HT-29 (cell line): ENCODE data around the gene DCUN1D3. TPM values are rescaled to one million over a fixed set of nuclear protein-coding genes. Genes with fewer than 3 reads are reported as not detected.
"Not testable (repeated sequence)": the region's sequence is repeated elsewhere in the genome, so short reads cannot be mapped to it uniquely, and the experiment has no call there.

ENCODE experiments used
- DNase-seq: peaks from one replicate; pipeline ENCODE4 v3.0.0-alpha.2; 2015; ENCODE audit warnings: low spot score
- total RNA-seq: library from RNA; depleted of rRNA; stranded (reverse); fragments of >200 nt; shearing (Covaris generic); gene quantifications from 2 replicates; pipeline ENCODE4 v1.2.3, GENCODE V29; 2014; rRNA removed

Gene DCUN1D3, protein sequence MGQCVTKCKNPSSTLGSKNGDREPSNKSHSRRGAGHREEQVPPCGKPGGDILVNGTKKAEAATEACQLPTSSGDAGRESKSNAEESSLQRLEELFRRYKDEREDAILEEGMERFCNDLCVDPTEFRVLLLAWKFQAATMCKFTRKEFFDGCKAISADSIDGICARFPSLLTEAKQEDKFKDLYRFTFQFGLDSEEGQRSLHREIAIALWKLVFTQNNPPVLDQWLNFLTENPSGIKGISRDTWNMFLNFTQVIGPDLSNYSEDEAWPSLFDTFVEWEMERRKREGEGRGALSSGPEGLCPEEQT
- total RNA-seq = 8.8 and 8.9 TPM in 2 replicates

DNA sequence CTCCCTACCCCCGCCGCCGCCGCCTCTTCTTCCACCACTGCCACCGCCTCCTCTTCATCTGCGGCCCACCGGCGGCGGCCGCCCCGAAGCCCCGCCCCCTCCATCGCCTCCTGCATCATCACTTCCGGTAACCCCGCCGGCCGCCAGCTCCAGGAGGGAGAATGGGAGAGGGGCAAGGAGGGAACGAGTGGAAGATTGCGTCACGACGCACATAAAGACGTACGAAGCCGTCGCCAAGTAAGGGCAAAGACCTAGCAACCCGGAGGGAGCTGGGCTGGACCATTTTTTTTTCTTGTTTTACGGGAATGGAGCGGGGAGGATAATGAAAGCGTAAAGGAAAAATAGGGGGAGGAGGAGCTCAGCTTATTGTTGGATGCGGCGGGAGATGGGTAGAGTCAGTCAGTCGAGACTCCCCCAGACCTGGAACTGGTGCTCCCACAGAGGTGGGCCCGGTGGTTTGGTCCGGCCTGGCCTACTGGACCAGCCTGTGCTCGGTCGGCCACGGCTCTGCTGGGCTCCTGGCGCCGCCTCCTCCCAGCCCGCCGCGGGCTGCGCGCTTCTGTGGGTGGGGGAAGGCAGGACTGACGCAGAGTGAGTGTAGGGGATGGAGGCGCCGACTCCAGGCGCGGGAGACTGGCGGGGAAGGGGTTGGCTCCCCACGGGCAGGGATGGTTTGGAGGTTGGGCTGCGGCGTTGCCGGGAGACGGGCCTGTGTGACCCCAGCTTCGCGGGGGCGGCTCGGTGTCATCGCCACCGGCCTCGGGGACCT is at the start of gene DCUN1D3, which contains the start of gene LYRM1:
DCUN1D3 (minus strand) TSS at position 60 of the 769 bp plus-strand sequence. CDS start 37,820 bp downstream, outside the sequence.
LYRM1 (plus strand) TSS at position 473 of the 769 bp plus-strand sequence. CDS start 14,785 bp downstream, outside the sequence.
- DNase-seq = peak; percentile 96

DNA sequence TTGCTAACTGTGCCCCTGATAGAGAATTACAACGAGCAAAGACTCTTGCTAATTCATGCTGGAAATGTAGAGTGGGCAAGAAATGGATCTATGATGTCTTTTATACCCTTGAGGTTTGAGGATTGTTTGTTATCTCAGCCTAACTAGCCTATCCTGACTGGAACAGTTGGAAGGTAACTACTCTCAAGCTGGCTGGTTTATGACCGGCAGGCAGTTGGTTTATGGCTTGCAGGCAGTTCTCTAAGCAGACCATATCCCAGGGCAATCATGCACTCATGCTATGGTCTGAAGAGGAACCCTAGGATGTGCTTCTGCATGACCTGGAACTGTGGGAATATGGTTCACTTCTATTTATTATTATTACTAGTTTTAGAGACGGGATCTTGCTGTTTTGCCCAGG is 49.5 kb upstream of the DCUN1D3 start:
- DNase-seq = no peak

DNA sequence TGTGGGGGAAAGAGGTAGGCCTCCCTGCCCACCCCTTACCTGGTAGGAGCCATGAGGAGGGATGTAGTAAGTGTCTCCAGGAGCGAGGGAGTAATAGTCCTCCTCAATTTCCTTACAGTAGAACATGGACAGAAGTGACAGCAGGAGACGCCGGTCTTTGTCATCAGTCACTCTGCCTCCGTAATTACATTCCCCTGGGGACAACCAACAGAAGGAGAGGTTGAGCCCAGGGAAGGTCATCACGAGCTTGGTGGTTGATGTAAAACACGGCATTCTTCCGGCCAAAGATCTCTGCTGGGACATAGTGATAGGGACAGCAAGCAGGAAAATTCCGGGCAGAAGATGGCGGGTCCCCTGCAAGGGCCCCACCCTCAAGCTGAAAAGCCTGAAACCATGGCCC is 48.3 kb upstream of the DCUN1D3 start:
- DNase-seq = no peak

DNA sequence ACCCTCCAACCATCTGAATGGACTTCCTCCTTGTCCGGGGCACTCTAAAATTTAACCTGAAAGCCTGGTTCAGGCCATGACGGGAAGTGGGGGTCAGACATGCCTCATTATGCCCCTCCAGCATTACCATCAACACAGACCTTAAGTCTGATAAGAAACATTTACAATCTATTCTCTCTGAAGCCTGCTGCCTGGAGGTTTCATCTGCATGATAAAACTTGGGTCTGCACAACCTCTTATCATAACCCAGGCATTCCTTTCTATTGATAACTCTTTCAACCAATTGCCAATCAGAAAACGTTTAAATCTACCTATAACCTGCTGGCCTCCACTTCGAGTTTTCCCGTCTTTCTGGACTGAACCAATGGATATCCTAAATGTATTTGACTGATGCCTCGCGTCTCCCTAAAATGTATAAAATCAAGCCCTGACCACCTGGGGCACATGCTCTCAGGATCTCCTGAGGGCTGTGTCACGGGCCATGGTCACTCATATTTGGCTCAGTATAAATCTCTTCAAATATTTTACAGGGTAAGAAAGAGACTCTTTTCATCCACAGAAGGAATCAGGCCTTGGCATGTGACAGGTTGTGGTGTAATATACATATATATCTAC is 46.0 kb upstream of the DCUN1D3 start:
- no peak for DNase-seq

DNA sequence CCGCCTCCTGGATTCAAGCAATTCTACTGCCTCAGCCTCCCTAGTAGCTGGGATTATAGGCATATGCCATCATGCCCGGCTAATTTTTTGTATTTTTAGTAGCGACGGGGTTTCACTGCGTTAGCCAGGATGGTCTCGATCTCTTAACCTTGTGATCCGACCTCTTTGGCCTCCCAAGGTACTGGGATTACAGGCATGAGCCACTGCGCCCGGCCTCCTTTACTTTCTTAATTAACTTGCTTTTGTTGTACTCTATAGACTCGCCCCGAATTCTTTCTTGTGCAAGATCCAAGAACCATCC is 45.4 kb upstream of the DCUN1D3 start:
- not testable (repeated sequence) for DNase-seq

DNA sequence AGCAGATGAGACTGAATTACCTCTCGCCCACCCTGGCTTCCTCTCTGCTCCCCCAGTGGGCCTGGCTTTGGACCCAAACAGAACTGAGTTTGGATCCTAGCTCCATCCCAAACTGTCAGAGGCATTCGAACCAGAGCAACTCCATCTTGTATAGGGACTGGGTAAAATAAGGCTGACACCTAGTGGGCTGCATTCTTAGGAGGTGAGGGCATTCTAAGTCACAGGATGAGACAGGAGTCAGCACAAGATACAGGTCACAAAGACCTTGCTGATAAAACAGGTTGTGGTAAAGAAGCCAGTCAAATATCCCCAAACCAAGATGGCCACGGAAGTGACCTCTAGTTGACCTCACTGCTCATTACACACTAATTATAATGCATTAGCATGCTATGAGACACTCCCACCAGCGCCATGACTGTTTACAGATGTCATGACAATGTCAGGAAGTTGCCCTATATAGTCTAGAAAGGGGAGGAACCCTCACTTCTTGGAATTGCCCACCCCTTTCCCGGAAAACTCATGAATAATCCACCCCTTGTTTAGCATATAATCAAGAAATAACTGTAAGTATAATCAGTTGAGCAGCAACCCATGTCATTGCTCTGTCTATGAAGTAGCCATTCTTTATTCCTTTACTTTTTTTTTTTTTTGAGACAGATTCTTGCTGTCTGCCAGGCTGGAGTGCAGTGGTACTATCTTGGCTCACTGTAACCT is 44.9 kb upstream of the DCUN1D3 start:
- no peak for DNase-seq

DNA sequence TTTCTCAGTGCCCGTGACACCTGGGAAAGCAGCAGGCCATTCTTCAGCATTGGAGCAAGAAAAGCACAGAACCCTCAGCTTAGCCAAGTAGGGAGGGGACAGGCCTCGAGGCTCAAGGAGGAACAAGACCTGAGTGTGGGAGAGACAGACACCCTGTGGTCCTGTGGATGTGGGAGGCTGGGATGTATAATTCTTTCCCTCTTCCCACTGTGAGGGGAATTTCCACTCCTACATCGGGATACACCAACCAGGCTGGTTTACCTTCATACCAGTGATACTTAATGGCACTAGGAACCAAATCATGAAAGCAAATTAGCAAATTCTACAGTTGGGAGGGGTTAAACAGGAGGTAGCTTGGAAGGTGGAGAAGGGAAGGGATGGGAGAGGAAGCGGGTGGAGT is 42.1 kb upstream of the DCUN1D3 start:
- DNase-seq = no peak

DNA sequence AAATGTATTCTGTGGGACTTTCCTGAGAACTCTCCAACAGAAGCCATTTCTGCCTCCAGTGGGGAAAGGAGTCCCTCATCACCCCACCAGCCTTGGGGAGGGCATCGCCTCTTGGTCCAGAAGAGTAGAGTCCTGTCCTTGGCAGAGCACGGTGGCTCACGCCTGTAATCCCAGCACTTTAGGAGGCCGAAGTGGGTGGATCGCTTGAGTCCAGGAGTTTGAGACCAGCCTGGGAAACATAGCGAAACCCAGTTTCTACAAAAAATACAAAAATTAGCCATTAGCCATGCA is 41.4 kb upstream of the DCUN1D3 start:
- no peak for DNase-seq

DNA sequence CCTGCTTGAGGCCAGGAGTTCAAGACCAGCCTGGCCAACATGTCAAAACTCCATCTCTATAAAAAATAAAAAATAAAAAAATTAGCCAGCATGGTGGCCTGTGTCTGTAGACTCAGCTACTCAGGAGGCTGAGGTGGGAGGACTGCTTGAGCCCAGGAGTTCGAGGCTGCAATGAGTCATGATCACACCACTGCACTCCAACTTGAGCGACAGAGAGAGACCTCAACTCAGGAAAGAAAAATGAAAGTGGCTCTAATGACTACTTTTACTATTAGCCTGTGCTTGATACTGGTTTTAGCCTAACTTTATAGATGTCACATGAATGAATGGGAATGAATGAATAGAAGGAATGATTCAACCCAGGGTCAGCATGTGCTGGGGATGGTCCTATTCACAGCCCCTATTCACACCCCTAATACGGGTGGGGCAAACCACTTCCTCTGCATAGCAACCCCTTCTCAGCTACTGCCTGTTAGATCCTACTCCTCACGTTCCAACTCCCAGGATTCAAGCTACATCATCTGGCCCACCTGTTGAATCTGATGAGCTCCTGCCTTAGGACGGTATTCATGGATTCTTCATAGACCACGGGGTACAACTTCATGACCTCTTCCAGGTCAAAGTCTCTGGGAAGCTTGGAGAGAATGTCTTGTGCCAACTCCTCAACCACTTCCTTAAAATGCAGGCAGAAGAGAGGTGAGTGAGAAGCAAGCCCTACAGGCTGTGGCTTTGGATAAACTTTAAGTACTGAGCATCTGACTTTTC is 40.9 kb upstream of the DCUN1D3 start:
- no peak for DNase-seq

DNA sequence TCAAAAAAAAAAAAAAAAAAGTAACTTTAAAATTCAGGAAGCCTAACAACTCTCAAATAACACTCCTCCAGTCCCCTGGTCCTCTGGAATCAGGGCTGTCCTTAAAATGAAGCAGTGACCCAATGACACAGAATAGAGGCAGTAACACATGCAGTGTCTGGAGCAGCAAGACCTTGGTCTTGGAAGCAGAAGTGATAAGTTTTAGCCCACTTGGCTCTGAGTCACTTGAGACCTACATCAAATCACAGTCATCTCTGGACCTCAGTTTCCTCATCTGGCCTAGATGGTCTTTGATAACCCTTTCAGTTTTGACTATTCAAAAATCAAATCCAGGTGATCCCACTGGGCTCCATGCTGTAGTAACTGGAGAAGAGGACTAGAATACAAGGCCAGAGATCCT is 39.5 kb upstream of the DCUN1D3 start:
- no peak for DNase-seq

DNA sequence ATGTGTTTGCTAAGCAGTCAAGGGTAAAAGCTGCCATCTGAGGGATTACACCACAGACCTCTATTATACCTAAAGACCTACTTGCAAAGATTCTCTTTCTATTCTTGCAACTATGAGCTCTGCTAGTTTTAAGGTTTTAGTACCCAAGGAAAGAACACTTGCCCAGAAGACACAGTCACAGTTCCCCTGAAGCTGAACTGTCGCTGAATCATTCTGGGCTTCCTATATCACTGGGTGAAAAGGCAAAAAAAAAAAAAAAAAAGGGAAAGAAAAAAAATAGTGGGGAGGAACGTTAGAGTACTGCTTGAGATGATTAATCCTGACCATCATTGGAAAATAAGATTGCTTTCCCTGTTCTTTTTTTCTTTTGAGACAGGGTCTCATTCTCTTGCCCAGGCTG is 38.3 kb upstream of the DCUN1D3 start:
- no peak for DNase-seq

DNA sequence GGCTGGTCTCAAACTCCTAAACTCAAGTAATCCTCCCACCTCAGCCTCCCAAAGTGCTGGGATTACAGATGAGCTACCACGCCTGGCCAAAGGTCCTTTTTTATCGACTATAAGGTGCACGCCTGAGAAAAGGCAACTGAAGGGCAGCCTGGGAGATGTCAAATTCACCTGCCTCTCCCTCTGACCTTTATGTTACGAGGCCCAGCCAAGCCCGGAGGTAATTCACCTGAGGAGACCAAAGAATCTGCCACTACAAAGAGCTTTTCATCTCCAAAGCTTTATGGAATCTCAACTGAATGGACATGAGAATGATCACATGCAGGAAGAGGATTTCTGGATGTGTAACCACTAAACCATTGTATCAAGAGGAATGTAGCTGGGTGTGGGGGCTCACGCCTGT is 37.6 kb upstream of the DCUN1D3 start:
- DNase-seq = no peak

DNA sequence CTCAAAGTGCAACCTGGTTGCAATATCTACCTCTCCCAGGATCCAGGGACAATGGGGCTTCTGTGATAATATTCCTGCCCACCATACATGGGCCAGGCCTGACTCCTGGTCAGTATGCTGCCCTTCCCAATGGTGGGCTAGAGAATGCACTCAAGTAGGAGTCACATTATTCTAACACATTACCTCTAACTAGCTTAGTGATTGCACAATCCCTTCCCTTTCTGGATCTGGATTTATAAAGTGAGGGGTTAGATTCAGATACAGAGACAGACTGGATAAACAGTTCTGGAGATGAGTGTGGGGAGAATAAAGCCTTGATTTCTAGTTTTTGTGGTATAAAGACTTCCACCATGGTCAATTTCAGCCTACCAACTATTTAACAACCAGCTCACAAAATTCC is 33.4 kb upstream of the DCUN1D3 start:
- no peak for DNase-seq

DNA sequence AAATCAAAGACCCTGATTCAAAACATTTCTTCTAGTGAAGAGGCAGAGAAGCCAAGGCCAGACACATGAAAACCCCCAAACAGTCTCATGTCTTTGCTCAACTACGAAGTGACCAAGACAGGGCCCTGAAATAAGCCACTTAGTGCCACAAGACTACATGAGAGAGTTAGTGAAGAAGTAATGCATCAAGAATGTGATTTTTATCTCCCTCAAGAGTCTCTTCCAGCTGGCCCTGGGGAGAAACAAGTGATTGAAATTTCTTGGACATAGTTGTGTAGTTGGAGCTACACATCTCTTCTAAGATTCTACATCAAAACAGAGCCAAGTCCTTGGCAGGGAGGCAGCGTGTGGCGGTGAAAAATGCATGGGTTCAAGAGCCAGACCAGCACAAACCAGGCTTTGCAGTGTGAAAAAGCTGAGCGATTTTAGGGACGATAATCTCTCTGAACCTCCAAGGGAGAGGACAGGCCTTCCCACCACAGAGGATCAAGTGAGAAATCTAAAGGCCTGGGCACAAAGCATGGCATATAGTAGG is 31.0 kb upstream of the DCUN1D3 start:
- no peak for DNase-seq

DNA sequence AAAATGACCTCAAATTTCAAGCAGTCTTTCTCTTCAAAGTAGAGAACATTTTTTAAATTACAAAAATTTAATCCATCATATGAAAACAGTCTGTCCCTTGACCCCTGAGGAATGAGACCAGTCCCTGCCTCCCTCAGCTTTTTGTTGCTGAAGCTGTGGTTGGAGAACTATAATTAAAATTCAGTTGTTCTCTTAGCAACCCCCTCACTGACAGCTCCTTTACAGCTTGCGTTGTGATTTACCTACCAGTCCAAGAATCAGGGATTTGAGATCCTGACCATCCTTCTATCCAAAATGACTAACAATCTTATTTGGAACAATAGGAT is 30.2 kb upstream of the DCUN1D3 start:
- no peak for DNase-seq

DNA sequence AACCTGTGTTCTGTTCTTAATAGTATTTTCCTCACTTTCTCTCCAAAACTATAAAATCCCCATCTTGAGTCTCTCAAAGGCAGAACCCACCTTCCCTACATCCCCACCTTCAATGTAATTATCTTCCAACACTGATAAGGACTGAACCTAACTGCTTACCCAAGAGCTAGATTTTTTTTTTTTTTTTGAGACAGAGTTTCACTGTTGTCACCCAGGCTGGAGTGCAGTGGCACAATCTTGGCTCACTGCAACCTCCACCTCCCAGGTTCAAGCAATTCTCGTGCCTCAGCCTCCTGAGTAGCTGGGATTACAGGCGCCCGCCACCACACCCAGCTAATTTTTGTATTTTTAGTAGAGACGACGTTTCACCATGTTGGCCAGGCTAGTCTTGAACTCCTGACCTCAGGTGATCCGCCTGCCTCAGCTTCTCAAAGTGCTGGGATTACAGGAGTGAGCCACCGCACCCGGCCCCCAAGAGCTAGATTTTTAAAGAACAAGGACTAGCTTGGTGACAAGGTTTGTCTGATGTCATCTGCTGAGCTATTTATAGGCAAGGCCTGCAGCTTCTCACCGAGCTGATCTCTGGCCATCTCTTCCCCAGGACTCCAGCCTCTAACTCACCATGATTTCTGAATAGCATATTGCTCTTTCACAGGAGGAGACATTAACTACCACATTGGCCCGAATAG is 29.7 kb upstream of the DCUN1D3 start:
- DNase-seq = not testable (repeated sequence)

DNA sequence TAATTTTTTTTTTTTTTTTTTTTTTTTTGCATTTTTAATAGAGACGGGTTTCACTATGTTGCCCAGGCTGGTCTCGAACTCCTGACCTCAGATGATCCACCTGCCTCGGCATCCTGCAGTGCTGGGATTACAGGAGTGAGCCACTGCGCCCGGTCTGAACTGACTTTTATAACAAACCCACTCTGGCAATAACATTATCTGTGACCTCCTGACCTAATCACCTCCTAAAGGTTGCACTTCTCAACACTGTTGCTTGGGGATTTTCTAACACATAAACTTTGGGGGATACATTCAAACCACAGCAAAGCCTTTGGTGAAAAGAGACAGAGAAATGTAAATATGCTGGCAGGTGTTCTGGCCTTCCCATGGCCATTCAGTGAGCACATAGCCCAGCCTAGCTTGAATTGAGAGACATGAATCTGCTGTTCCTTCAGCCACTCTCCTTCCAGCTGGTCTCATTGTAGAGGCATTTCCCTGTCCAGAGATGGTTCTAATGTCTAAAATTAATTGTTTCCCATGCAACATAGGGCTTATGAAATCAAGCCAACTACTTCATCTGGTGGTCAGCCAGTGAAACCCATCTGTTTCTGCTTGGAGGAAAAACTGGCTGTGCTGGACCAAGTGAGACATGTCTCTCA is 28.7 kb upstream of the DCUN1D3 start:
- DNase-seq = no peak

DNA sequence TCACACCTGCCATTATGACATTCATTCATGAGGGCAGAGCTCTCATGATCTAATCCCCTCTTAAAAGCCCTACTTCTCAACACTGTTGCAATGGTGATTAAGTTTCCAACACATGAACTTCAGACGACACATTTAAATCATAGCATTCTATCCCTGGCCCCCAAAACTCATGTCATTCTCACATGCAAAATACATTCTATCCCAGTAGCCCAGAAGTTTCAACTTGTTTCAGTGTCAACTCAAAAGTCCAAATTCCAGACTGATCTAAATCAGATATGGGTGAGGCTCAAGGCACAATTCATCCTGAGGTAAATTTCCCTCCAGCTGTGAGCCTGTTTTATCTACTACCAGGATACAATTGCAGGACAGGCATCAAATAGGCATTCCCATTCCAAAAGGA is 25.6 kb upstream of the DCUN1D3 start:
- no peak for DNase-seq

DNA sequence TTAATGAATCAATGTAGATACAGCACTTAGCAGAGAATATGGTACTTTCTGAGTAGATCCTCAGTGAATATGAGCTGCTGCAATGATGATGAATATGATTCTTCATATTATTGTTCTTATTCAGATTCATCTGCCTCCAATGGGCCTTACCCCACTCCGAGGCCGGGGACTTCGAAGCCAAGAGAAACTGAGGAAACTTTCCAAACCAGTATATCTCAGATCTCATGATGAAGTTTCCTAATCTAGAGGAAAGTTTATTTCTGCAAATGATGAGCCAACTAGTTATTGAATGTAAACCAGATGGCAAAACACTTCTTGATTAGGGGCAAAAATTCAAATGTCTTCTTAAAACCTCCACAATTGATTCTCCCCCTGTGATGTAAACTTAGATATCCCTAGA is 23.7 kb upstream of the DCUN1D3 start:
- no peak for DNase-seq

DNA sequence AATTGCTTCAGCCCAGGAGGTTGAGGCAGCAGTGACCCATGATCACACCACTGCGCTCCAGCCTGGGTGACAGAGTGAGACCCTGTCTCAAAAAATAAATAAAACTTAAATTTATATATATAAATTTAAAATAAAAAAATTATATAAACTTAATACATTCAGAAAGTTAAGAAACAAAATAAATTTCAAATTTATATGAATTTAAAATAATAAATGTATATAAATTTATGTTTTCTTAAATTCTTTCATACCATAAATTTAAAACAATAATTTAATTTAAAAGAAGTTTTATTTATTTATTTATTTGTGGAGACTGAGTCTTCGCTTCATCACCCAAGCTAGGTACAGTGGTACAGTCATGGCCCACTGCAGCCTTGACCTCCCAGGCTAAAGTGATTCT is 20.6 kb upstream of the DCUN1D3 start:
- no peak for DNase-seq
